ENCODE measurements around the gene C10orf62. TPM values are rescaled to one million over a fixed set of nuclear protein-coding genes. Genes with fewer than 3 reads are reported as not detected.
A peak's percentile ranks its signal among the peaks of the same experiment; 100 is the strongest.

Gene C10orf62
- polyA plus RNA-seq, 3 donors: not detected

DNA sequence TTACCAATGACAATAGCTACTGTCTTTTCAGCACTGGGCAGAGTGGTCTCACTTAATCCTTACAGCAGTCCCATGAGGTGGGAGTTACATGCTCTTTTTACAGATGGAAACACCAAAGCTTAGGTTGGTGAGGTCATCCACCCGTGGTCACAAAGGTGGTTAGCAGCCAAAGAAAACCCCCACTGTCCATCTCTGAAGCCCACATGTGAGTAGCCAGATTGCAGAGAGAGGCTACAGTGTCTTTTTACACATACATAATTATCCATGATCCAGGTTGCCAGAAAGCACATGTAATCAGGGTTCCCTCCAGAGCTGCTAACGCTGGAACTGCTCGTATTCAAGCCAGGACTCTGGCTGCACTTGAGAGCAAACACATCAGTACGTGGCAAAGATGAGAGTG is 41.6 kb upstream of the C10orf62 start:
- Mint-ChIP-seq H3K27me3 (ENCODE audit: low read depth in 3 of 3) (peaks cover 0 to 1% (median 0%) of the 10 kb centered on the region in 3 donors), H3K27ac (peak overlapping the region in 2 of 7 donors; percentile 60 to 81), H3K9me3 (no peaks in the 10 kb centered on the region), H3K4me3 (no peak overlapping the region), H3K36me3 (peaks cover 4 to 7% of the 10 kb centered on the region in 2 donors), H3K4me1 (peaks cover 14% of the 10 kb centered on the region)
- Histone ChIP-seq H3K4me1 (ENCODE audit: control insufficient read depth in 1 of 2, insufficient read depth in 2 of 2, low read length in 2 of 2) (peaks cover 12 to 28% of the 10 kb centered on the region in 2 donors), H3K9ac (ENCODE audit: insufficient read depth, low read length, poor library complexity, severe bottlenecking) (no peak overlapping the region), H3K9me3 (replicated peaks in 1 of 2; ENCODE audit: control insufficient read depth in 1 of 2, insufficient read depth in 1 of 2, low read length in 2 of 2) (no peaks in the 10 kb centered on the region), H3K79me2 (ENCODE audit: insufficient read depth, low read length) (peaks cover 5% of the 10 kb centered on the region), H3K27ac (ENCODE audit: low read depth in 1 of 2, low read length in 2 of 2) (no peak overlapping the region), H4K20me1 (ENCODE audit: insufficient read depth, low read length) (peaks cover 10% of the 10 kb centered on the region), H2AFZ (ENCODE audit: insufficient read depth, low read depth, low read length, poor library complexity, severe bottlenecking) (no peak overlapping the region), H3K27me3 (ENCODE audit: control insufficient read depth in 2 of 2, insufficient read depth in 2 of 2, low read length in 2 of 2) (no peaks in the 10 kb centered on the region), H3K36me3 (replicated peaks in 1 of 2; ENCODE audit: control insufficient read depth in 1 of 2, insufficient read depth in 2 of 2, low read length in 2 of 2) (peaks cover 0 to 12% of the 10 kb centered on the region in 2 donors), H3K4me2 (replicated peaks; ENCODE audit: extremely low read depth, low read length, poor library complexity, severe bottlenecking) (no peak overlapping the region), H3K4me3 (replicated peaks in 1 of 3; ENCODE audit: low read depth in 2 of 3, low read length in 3 of 3) (no peak overlapping the region)
- intact Hi-C loops (cut with micrococcal nuclease): no loop called here
- DNase-seq: no peak
- TF ChIP-seq, protein P1, sequence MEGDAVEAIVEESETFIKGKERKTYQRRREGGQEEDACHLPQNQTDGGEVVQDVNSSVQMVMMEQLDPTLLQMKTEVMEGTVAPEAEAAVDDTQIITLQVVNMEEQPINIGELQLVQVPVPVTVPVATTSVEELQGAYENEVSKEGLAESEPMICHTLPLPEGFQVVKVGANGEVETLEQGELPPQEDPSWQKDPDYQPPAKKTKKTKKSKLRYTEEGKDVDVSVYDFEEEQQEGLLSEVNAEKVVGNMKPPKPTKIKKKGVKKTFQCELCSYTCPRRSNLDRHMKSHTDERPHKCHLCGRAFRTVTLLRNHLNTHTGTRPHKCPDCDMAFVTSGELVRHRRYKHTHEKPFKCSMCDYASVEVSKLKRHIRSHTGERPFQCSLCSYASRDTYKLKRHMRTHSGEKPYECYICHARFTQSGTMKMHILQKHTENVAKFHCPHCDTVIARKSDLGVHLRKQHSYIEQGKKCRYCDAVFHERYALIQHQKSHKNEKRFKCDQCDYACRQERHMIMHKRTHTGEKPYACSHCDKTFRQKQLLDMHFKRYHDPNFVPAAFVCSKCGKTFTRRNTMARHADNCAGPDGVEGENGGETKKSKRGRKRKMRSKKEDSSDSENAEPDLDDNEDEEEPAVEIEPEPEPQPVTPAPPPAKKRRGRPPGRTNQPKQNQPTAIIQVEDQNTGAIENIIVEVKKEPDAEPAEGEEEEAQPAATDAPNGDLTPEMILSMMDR (IDR thresholded peaks at IDR 0.05): no peak
- WGBS (ENCODE audit: insufficient coverage): 100% methylated on average over 3 of the region's 4 CpGs

DNA sequence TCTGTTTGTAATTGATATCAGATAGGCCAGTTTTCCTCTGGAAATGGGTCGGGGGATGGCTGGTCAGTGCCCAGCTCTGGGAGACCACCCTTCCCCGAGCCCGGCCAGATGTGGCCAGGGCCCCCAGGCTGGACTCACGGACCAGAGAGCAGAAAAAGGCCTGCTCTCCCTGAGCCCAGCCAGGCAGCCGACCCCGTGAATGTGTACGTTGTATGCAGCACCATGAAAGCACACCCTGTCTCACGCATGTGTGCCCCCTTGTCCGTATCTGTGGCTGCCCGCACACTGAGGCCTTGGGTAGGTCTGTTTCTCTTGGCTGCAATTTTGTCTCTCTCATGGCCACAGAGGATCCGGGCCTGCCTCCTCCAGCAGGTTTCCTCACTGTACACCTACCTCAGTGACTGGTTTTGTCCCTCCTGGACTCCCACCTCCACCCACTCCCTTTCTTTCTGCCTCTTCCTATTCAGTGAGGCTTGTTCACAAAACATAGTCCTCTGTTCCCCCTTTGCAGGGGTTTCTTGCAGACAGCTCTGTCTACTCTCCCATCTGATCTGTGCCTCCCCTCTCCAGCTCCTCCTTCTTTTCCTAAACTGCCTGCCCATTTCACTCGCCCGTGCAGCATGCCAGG is 40.6 kb upstream of the C10orf62 start:
- Histone ChIP-seq H3K9ac (ENCODE audit: insufficient read depth, low read length, poor library complexity, severe bottlenecking) (no peak overlapping the region), H3K4me2 (replicated peaks; ENCODE audit: extremely low read depth, low read length, poor library complexity, severe bottlenecking) (no peak overlapping the region), H3K9me3 (replicated peaks in 1 of 2; ENCODE audit: control insufficient read depth in 1 of 2, insufficient read depth in 1 of 2, low read length in 2 of 2) (no peaks in the 10 kb centered on the region), H4K20me1 (ENCODE audit: insufficient read depth, low read length) (peaks cover 9% of the 10 kb centered on the region), H3K4me3 (replicated peaks in 1 of 3; ENCODE audit: low read depth in 2 of 3, low read length in 3 of 3) (no peak overlapping the region), H3K36me3 (replicated peaks in 1 of 2; ENCODE audit: control insufficient read depth in 1 of 2, insufficient read depth in 2 of 2, low read length in 2 of 2) (peaks cover 0 to 12% of the 10 kb centered on the region in 2 donors), H3K27ac (ENCODE audit: low read depth in 1 of 2, low read length in 2 of 2) (no peak overlapping the region), H3K79me2 (ENCODE audit: insufficient read depth, low read length) (no peaks in the 10 kb centered on the region), H3K27me3 (ENCODE audit: control insufficient read depth in 2 of 2, insufficient read depth in 2 of 2, low read length in 2 of 2) (no peaks in the 10 kb centered on the region), H2AFZ (ENCODE audit: insufficient read depth, low read depth, low read length, poor library complexity, severe bottlenecking) (no peak overlapping the region), H3K4me1 (ENCODE audit: control insufficient read depth in 1 of 2, insufficient read depth in 2 of 2, low read length in 2 of 2) (peaks cover 2 to 18% of the 10 kb centered on the region in 2 donors)
- no peaks in the 10 kb centered on the region for H3K9me3 Mint-ChIP-seq
- H3K36me3 Mint-ChIP-seq: peaks cover 4 to 7% of the 10 kb centered on the region in 2 donors
- DNase-seq: no peak
- 97% methylated on average over 13 of the region's 13 CpGs for WGBS (ENCODE audit: insufficient coverage)
- intact Hi-C loops (cut with micrococcal nuclease): no loop called here
- H3K4me3 Mint-ChIP-seq: no peak overlapping the region
- TF ChIP-seq, protein P1 (IDR thresholded peaks at IDR 0.05): no peak
- H3K27ac Mint-ChIP-seq: peak overlapping the region in 2 of 7 donors; percentile 41 to 73
- peaks cover 8% of the 10 kb centered on the region for H3K4me1 Mint-ChIP-seq
- peaks cover 0 to 1% (median 0%) of the 10 kb centered on the region in 3 donors for H3K27me3 Mint-ChIP-seq (ENCODE audit: low read depth in 3 of 3)
